H1 (cell line): ENCODE results near the gene KCNQ1. TPM values are rescaled to one million over a fixed set of nuclear protein-coding genes. Genes with fewer than 3 reads are reported as not detected.

Experiments used
- CTCF ChIA-PET: fragments of 300-600 bp; sonication (Branson Sonifier 250); formaldehyde crosslinking; loops from one replicate; lab custom pipeline; 2021; ENCODE audit not compliant: partially characterized antibody; lab: Charles Lee
- POLR2A ChIA-PET: fragments of 300-600 bp; sonication (Branson Sonifier 250); formaldehyde crosslinking; loops from one replicate; lab custom pipeline; 2021; ENCODE audit warnings: inconsistent platforms; ENCODE audit not compliant: partially characterized antibody; lab: Charles Lee
- DNase-seq, 2 experiments: peaks; one replicate each; pipeline versions ENCODE4 v3.0.0 to v3.0.0-alpha.2; 2010 to 2022; ENCODE audit warnings: low spot score in 2 of 2, low read depth in 1 of 2, mixed read lengths in 1 of 2
- FAIRE-seq: peaks from 2 replicates; lab custom pipeline; 2011; peaks lifted over from hg19 to GRCh38; lab: Jason Lieb, UNC
- H2AFZ ChIP-seq: 2 replicates; pipeline ENCODE4 v1.8.1; 2012; ENCODE audit warnings: low read length, inconsistent platforms
- H2AK5ac ChIP-seq: 2 replicates; pipeline ENCODE4 v1.6.1; 2013; ENCODE audit warnings: low read depth, low read length
- H2BK120ac ChIP-seq: replicated peaks from 2 replicates; pipeline ENCODE3; 2013; ENCODE audit warnings: low read depth, low read length, inconsistent platforms
- H2BK12ac ChIP-seq: 2 replicates; pipeline ENCODE4 v1.6.1; 2013; ENCODE audit warnings: low read depth, low read length
- H2BK15ac ChIP-seq: 2 replicates; pipeline ENCODE4 v1.6.1; 2013; ENCODE audit warnings: low read length
- H2BK20ac ChIP-seq: 2 replicates; pipeline ENCODE4 v1.6.1; 2013; ENCODE audit warnings: low read length
- H2BK5ac ChIP-seq: 2 replicates; pipeline ENCODE4 v1.6.1; 2013; ENCODE audit warnings: low read depth, low read length
- H3K14ac ChIP-seq: 2 replicates; pipeline ENCODE4 v1.6.1; 2013; ENCODE audit warnings: inconsistent platforms; ENCODE audit not compliant: insufficient read length
- H3K18ac ChIP-seq: 2 replicates; pipeline ENCODE4 v1.6.1; 2013; ENCODE audit warnings: low read length; ENCODE audit errors: extremely low read depth
- H3K23ac ChIP-seq: 2 replicates; pipeline ENCODE4 v1.6.1; 2013; ENCODE audit warnings: inconsistent platforms; ENCODE audit not compliant: insufficient read length
- H3K23me2 ChIP-seq: 2 replicates; pipeline ENCODE4 v1.6.1; 2013; ENCODE audit warnings: low read depth, low read length
- H3K27ac ChIP-seq: 2 replicates; pipeline ENCODE4 v1.6.1; 2011; ENCODE audit warnings: low read depth, low read length, inconsistent platforms
- H3K27me3 ChIP-seq, 4 experiments: replicated peaks in 1 of 4; 1 replicate in 1 of 4; 2 replicates in 3 of 4; pipeline versions ENCODE4 v1.6.1 to v1.8.1; 2011 to 2013; ENCODE audit warnings: low read length in 3 of 4, mild to moderate bottlenecking in 3 of 4, inconsistent platforms in 2 of 4, mixed read lengths in 2 of 4, moderate library complexity in 1 of 4; ENCODE audit not compliant: control insufficient read depth in 3 of 4, insufficient read depth in 3 of 4; ENCODE audit errors: extremely low read depth in 1 of 4
- H3K36me3 ChIP-seq, 4 experiments: 2 replicates each; pipeline versions ENCODE4 v1.6.1 to v1.8.1; 2011 to 2013; ENCODE audit warnings: mild to moderate bottlenecking in 4 of 4, low read length in 3 of 4, moderate library complexity in 2 of 4, control low read depth in 1 of 4, inconsistent platforms in 1 of 4; ENCODE audit not compliant: insufficient read depth in 4 of 4, control insufficient read depth in 2 of 4
- H3K4ac ChIP-seq: replicated peaks from 2 replicates; pipeline ENCODE3; 2013; ENCODE audit warnings: low read length, low read depth, mixed read lengths, inconsistent platforms; ENCODE audit not compliant: insufficient read length
- H3K4me1 ChIP-seq, 4 experiments: replicated peaks in 1 of 4; 1 replicate in 1 of 4; 2 replicates in 3 of 4; pipeline versions ENCODE4 v1.6.1 to v1.8.1; 2011 to 2013; ENCODE audit warnings: low read length in 3 of 4, inconsistent platforms in 2 of 4, mixed read lengths in 1 of 4; ENCODE audit not compliant: insufficient read depth in 4 of 4, control insufficient read depth in 3 of 4
- H3K4me2 ChIP-seq, 2 experiments: 2 replicates each; pipeline versions ENCODE4 v1.6.1 to v1.8.1; 2011 to 2013; ENCODE audit warnings: low read depth in 2 of 2, low read length in 2 of 2, control low read depth in 1 of 2, inconsistent platforms in 1 of 2, mild to moderate bottlenecking in 1 of 2; ENCODE audit not compliant: insufficient read depth in 1 of 2
- H3K4me3 ChIP-seq, 4 experiments: fragments of 200-600, 300-600 bp in 1 of 4; sonication (generic), shearing (Covaris generic), sonication (Bioruptor Twin) in 1 of 4; 2 replicates each; pipeline versions ENCODE4 v1.5.1 to v1.8.1; 2011 to 2016; ENCODE audit warnings: low read length in 4 of 4, low read depth in 3 of 4, control low read depth in 2 of 4, inconsistent platforms in 2 of 4, mild to moderate bottlenecking in 2 of 4, mixed read lengths in 1 of 4, moderate library complexity in 1 of 4; ENCODE audit not compliant: insufficient read depth in 2 of 4; ENCODE audit errors: extremely low read depth in 1 of 4
- H3K56ac ChIP-seq: replicated peaks from 2 replicates; pipeline ENCODE3; 2013; ENCODE audit warnings: low read depth, mild to moderate bottlenecking, mixed read lengths, low read length, inconsistent platforms; ENCODE audit not compliant: insufficient read length
- H3K79me1 ChIP-seq: 2 replicates; pipeline ENCODE4 v1.6.1; 2013; ENCODE audit warnings: low read depth, low read length, control low read depth
- H3K79me2 ChIP-seq, 2 experiments: 2 replicates each; pipeline versions ENCODE4 v1.6.1 to v1.8.1; 2012 to 2013; ENCODE audit warnings: low read length in 2 of 2, mild to moderate bottlenecking in 2 of 2, inconsistent platforms in 1 of 2; ENCODE audit not compliant: insufficient read depth in 2 of 2, control insufficient read depth in 1 of 2
- H3K9ac ChIP-seq, 4 experiments: replicated peaks in 1 of 4; 1 replicate in 1 of 4; 2 replicates in 3 of 4; pipeline versions ENCODE4 v1.6.1 to v1.8.1; 2011 to 2013; ENCODE audit warnings: low read depth in 3 of 4, low read length in 3 of 4, control low read depth in 2 of 4, mild to moderate bottlenecking in 2 of 4, moderate library complexity in 2 of 4, inconsistent platforms in 1 of 4; ENCODE audit errors: extremely low read depth in 1 of 4
- H3K9me3 ChIP-seq, 2 experiments: 2 replicates each; pipeline versions ENCODE4 v1.6.1 to v1.8.1; 2012 to 2013; ENCODE audit warnings: mild to moderate bottlenecking in 2 of 2, moderate library complexity in 2 of 2, control low read depth in 1 of 2, inconsistent platforms in 1 of 2, low read depth in 1 of 2, low read length in 1 of 2, mixed read lengths in 1 of 2; ENCODE audit not compliant: insufficient read depth in 2 of 2
- H4K20me1 ChIP-seq, 2 experiments: replicated peaks in 1 of 2; 2 replicates each; pipeline versions ENCODE3 to v1.8.1; 2011 to 2013; ENCODE audit warnings: inconsistent platforms in 2 of 2, low read length in 2 of 2, mild to moderate bottlenecking in 1 of 2; ENCODE audit not compliant: insufficient read depth in 2 of 2, control insufficient read depth in 1 of 2
- H4K5ac ChIP-seq: 2 replicates; pipeline ENCODE4 v1.6.1; 2013; ENCODE audit warnings: low read length, low read depth, mixed read lengths, inconsistent platforms; ENCODE audit not compliant: insufficient read length
- H4K8ac ChIP-seq: 2 replicates; pipeline ENCODE4 v1.8.0; 2013; ENCODE audit warnings: mild to moderate bottlenecking, moderate library complexity, low read length, inconsistent platforms; ENCODE audit not compliant: insufficient read depth; ENCODE audit errors: extremely low read depth
- H4K91ac ChIP-seq: replicated peaks from 2 replicates; pipeline ENCODE3; 2013; ENCODE audit warnings: low read length, mixed read lengths, inconsistent platforms; ENCODE audit not compliant: insufficient read length
- CHD1 ChIP-seq: IDR thresholded peaks from 2 replicates; pipeline ENCODE4 v1.6.1; 2012; ENCODE audit warnings: low read depth, low read length, improper control_type of control experiment
- RBBP5 ChIP-seq: IDR thresholded peaks from 2 replicates; pipeline ENCODE4 v1.7.1; 2012; ENCODE audit warnings: low read depth, mild to moderate bottlenecking, inconsistent platforms, low read length, moderate library complexity, borderline replicate concordance
- TAF7 ChIP-seq: optimal IDR thresholded peaks from 2 replicates; pipeline ENCODE3; 2011; ENCODE audit warnings: low read depth, mild to moderate bottlenecking, inconsistent platforms, low read length, moderate library complexity, borderline replicate concordance
- WGBS, 2 experiments: shearing (Covaris generic) in 1 of 2; methylation state at CpG; one replicate each; pipeline versions ENCODE4 v1.1.6 to v1.1.7; 2013 to 2015; ENCODE audit warnings: low lambda C conversion rate in 2 of 2, mixed read lengths in 2 of 2, inconsistent platforms in 1 of 2, low coverage in 1 of 2, missing lambda C conversion rate in 1 of 2; ENCODE audit not compliant: insufficient replicate concordance in 2 of 2, insufficient coverage in 1 of 2, insufficient read length in 1 of 2; ENCODE audit errors: extremely low coverage in 1 of 2, missing lambda C conversion rate in 1 of 2; 5-methylcytosine and 5-hydroxymethylcytosine counted together
- polyA plus RNA-seq, 7 experiments: library from polyadenylated mRNA; depleted of rRNA in 3 of 7; stranded (reverse) in 5 of 7; unstranded in 2 of 7; fragments of >200 nt in 5 of 7; fragments of 200-250 nt in 2 of 7; gene quantifications; 1 replicate in 5 of 7; 2 replicates in 1 of 7; 4 replicates in 1 of 7; pipeline versions ENCODE4 v1.2.1 to v1.2.3, GENCODE V29; 2011 to 2013; ENCODE audit warnings: missing spikeins in 2 of 7, mixed read lengths in 2 of 7
- total RNA-seq: library from RNA; stranded (reverse); fragmentation: NEBNext Ultra II Directional; extraction: Animal tissue kit (Norgen Biotek cat#: 25700); gene quantifications from 2 replicates; pipeline ENCODE4 v1.2.1, GENCODE V29; 2021

Gene KCNQ1
- total and polyA plus RNA-seq, 2 of the 8 experiments (the other 6 are each of a cell fraction or from before 2014, with no cell fraction given): 1.9 to 2.0 TPM

GRCh38 chr11:2791139-2791520 is 346.3 kb downstream of the KCNQ1 start:
- Histone ChIP-seq H3K27ac (no peak overlapping the region), H4K20me1 (no peaks in the 10 kb centered on the region), H4K8ac (no peak overlapping the region), H3K36me3 (no peaks in the 10 kb centered on the region), H3K23ac (no peak overlapping the region), H2AK5ac (no peak overlapping the region), H3K4me1 (peaks cover 0 to 14% (median 6%) of the 10 kb centered on the region in 4 experiments; a peak in 5 of 7 replicates), H3K4me3 (peak overlapping the region in 1 of 4 experiments; percentile 59; a peak in 2 of 8 replicates), H4K5ac (no peak overlapping the region), H4K91ac (no peak overlapping the region)
- POLR2A ChIA-PET: interaction anchor here (2.0 kb wide), 1 partner anchor 98 kb away, joined by 6 read pairs; no protein-coding TSS in a partner anchor
- TF ChIP-seq CHD1: no peak
- no peak for TF ChIP-seq TAF7
- 0 out of 2 replicates have a peak, but pooled peaks have one; percentile 2 for TF ChIP-seq RBBP5
- TF ChIP-seq, all 59 proteins: peak for 1
- no peak overlapping the region for H2AFZ ChIP-seq
- H2BK20ac ChIP-seq: no peak overlapping the region
- H3K14ac ChIP-seq: no peak overlapping the region
- no peaks in the 10 kb centered on the region for H3K79me2 ChIP-seq
- no peaks in the 10 kb centered on the region for H3K79me1 ChIP-seq
- no peak overlapping the region for H2BK120ac ChIP-seq
- 0 out of 2 replicates have a peak overlapping the region, but pooled peaks have one; percentile 16 for H2BK15ac ChIP-seq
- H2BK5ac ChIP-seq: no peak overlapping the region
- DNase-seq (peak in 1 of 2 experiments; percentile 48), FAIRE-seq (no peak)
- peaks cover 0 to 49% (median 31%) of the 10 kb centered on the region in 4 experiments; a peak in 5 of 7 replicates for H3K27me3 ChIP-seq
- H3K4ac ChIP-seq: no peak overlapping the region
- H3K9ac ChIP-seq: no peak overlapping the region
- H3K18ac ChIP-seq: no peak overlapping the region
- no peaks in the 10 kb centered on the region for H3K23me2 ChIP-seq
- CTCF ChIA-PET: interaction anchor here (0.9 to 1.4 kb wide), 2 partner anchors 13 to 102 kb away, joined by 3 to 7 read pairs; no protein-coding TSS in a partner anchor
- WGBS, 2 experiments: 78% methylated on average over 18 of the region's 20 CpGs; no CpG with 5 or more reads in 1 of the 2 experiments
- H3K4me2 ChIP-seq: peak overlapping the region; percentile 47 to 59; a peak in 2 of 4 replicates
- H3K56ac ChIP-seq: no peak overlapping the region
- H2BK12ac ChIP-seq: no peak overlapping the region
- H3K9me3 ChIP-seq: peaks cover 0 to 4% of the 10 kb centered on the region in 2 experiments; a peak in 1 of 4 replicates
